GM23338 (cell line): ENCODE data around the gene PNPLA5. TPM values are rescaled to one million over a fixed set of nuclear protein-coding genes. Genes with fewer than 3 reads are reported as not detected.

Source experiments
- ATAC-seq: fragments of 200-7000 bp; cut with Tn5 transposase; 3 replicates; pipeline ENCODE4 v1.9.1; 2020
- DNase-seq: peaks from one replicate; pipeline ENCODE4 v3.0.0-alpha.2; 2015; ENCODE audit warnings: low spot score
- H2AFZ ChIP-seq: fragments of 200-600 bp; sonication (generic); 2 replicates; pipeline ENCODE4 v1.8.0; 2016; ENCODE audit warnings: antibody characterized with exemption, mild to moderate bottlenecking, moderate library complexity
- H3F3A ChIP-seq: fragments of 200-600 bp; sonication (generic); replicated peaks from 2 replicates; pipeline ENCODE4 v1.8.0; 2017; ENCODE audit warnings: antibody characterized with exemption, mixed run types, low read depth
- H3K27ac ChIP-seq: fragments of 200-600 bp; sonication (generic); 2 replicates; pipeline ENCODE4 v1.6.1; 2016; ENCODE audit warnings: low read depth
- H3K27me3 ChIP-seq: fragments of 200-600 bp; sonication (generic); 2 replicates; pipeline ENCODE4 v1.8.0; 2016; ENCODE audit warnings: mild to moderate bottlenecking, mixed run types, moderate library complexity; ENCODE audit not compliant: insufficient read depth
- H3K36me3 ChIP-seq: fragments of 200-600 bp; sonication (generic); 2 replicates; pipeline ENCODE4 v1.8.0; 2016; ENCODE audit warnings: mild to moderate bottlenecking; ENCODE audit not compliant: insufficient read depth
- H3K4me1 ChIP-seq: fragments of 200-600 bp; sonication (generic); 2 replicates; pipeline ENCODE4 v1.8.0; 2016; ENCODE audit warnings: mild to moderate bottlenecking, moderate library complexity; ENCODE audit not compliant: insufficient read depth
- H3K4me2 ChIP-seq: fragments of 200-600 bp; sonication (generic); 2 replicates; pipeline ENCODE4 v1.7.1; 2017; ENCODE audit warnings: mixed run types
- H3K4me3 ChIP-seq: fragments of 200-600 bp; sonication (generic); 2 replicates; pipeline ENCODE4 v1.6.1; 2016; ENCODE audit warnings: mixed run types
- H3K79me2 ChIP-seq: fragments of 200-600 bp; sonication (generic); replicated peaks from 2 replicates; pipeline ENCODE4 v1.8.0; 2017; ENCODE audit warnings: mild to moderate bottlenecking; ENCODE audit not compliant: insufficient read depth
- H3K9me2 ChIP-seq: fragments of 200-600 bp; sonication (generic); 2 replicates; pipeline ENCODE4 v1.8.0; 2017; ENCODE audit not compliant: insufficient read depth
- H4K20me1 ChIP-seq: fragments of 200-600 bp; sonication (generic); replicated peaks from 2 replicates; pipeline ENCODE4 v1.8.0; 2017; ENCODE audit warnings: mild to moderate bottlenecking; ENCODE audit not compliant: insufficient read depth
- H3K27ac Mint-ChIP-seq: 2 replicates; pipeline ENCODE4 v1.8.0; 2020; ENCODE audit warnings: inconsistent platforms, mild to moderate bottlenecking, moderate library complexity, mixed read lengths
- H3K27me3 Mint-ChIP-seq: 3 replicates; pipeline ENCODE4 v1.8.0; 2022; ENCODE audit warnings: low read depth, mild to moderate bottlenecking, moderate library complexity, mixed read lengths, inconsistent platforms; ENCODE audit not compliant: insufficient read depth, poor library complexity
- H3K36me3 Mint-ChIP-seq: 3 replicates; pipeline ENCODE4 v1.8.0; 2021; ENCODE audit warnings: low read depth, mild to moderate bottlenecking, inconsistent platforms, moderate library complexity, mixed read lengths
- H3K4me1 Mint-ChIP-seq: 3 replicates; pipeline ENCODE4 v1.8.0; 2020; ENCODE audit warnings: mild to moderate bottlenecking, inconsistent platforms, mixed read lengths
- H3K4me3 Mint-ChIP-seq: 3 replicates; pipeline ENCODE4 v1.8.0; 2021; ENCODE audit warnings: moderate library complexity, mild to moderate bottlenecking, inconsistent platforms, mixed read lengths
- H3K9me3 Mint-ChIP-seq: 3 replicates; pipeline ENCODE4 v1.8.0; 2020; ENCODE audit warnings: moderate library complexity, mild to moderate bottlenecking, inconsistent platforms, mixed read lengths
- CREB1 ChIP-seq: fragments of 250-450 bp; sonication (Bioruptor Pico); IDR thresholded peaks from 2 replicates; pipeline ENCODE4 v1.5.0; 2020; ENCODE audit warnings: low read depth, mild to moderate bottlenecking, moderate library complexity
- CTCF ChIP-seq, 2 experiments: fragments of 200-600 bp in 1 of 2; sonication (generic) in 1 of 2; conservative IDR thresholded peaks; 2 replicates each; pipeline versions ENCODE4 v1.5.1 to v1.6.1; 2016 to 2017; ENCODE audit warnings: antibody characterized with exemption in 2 of 2, low read depth in 2 of 2, mild to moderate bottlenecking in 2 of 2, moderate library complexity in 1 of 2
- EZH2 ChIP-seq: fragments of 200-600 bp; sonication (generic); IDR thresholded peaks from one replicate; pipeline ENCODE4 v1.8.0; 2017; ENCODE audit warnings: antibody characterized with exemption, mild to moderate bottlenecking, low read depth; ENCODE audit not compliant: unreplicated experiment
- EZH2phosphoT487 ChIP-seq: fragments of 200-600 bp; sonication (generic); IDR thresholded peaks from one replicate; pipeline ENCODE4 v1.8.1; 2018; ENCODE audit warnings: antibody characterized with exemption; ENCODE audit not compliant: unreplicated experiment
- JUNB ChIP-seq: IDR thresholded peaks from one replicate; pipeline ENCODE4 v1.6.1; 2016; ENCODE audit warnings: antibody characterized with exemption; ENCODE audit not compliant: unreplicated experiment
- NANOG ChIP-seq: IDR thresholded peaks from 2 replicates; pipeline ENCODE4 v1.6.1; 2016; ENCODE audit warnings: antibody characterized with exemption, borderline replicate concordance
- POLR2AphosphoS5 ChIP-seq: IDR thresholded peaks from 2 replicates; pipeline ENCODE4 v1.6.1; 2016; ENCODE audit warnings: antibody characterized with exemption, low read depth
- REST ChIP-seq: IDR thresholded peaks from one replicate; pipeline ENCODE4 v1.6.1; 2018; ENCODE audit warnings: antibody characterized with exemption; ENCODE audit not compliant: unreplicated experiment
- STAT1 ChIP-seq: IDR thresholded peaks from one replicate; pipeline ENCODE4 v1.6.1; 2016; ENCODE audit warnings: antibody characterized with exemption; ENCODE audit not compliant: unreplicated experiment
- ZNF114 ChIP-seq: fragments of 250-450 bp; sonication (Bioruptor Pico); IDR thresholded peaks from 2 replicates; pipeline ENCODE4 v1.5.0; 2020; ENCODE audit warnings: mild to moderate bottlenecking, moderate library complexity
- ZNF331 ChIP-seq: fragments of 250-450 bp; sonication (Bioruptor Pico); IDR thresholded peaks from 2 replicates; pipeline ENCODE4 v1.5.0; 2020; ENCODE audit warnings: low read depth, mild to moderate bottlenecking, moderate library complexity
- ZNF462 ChIP-seq: fragments of 250-450 bp; sonication (Bioruptor Pico); IDR thresholded peaks from 2 replicates; pipeline ENCODE4 v1.5.0; 2020; ENCODE audit warnings: mild to moderate bottlenecking, moderate library complexity
- polyA plus RNA-seq: library from polyadenylated mRNA; unstranded; fragments of >200 nt; fragmentation: Nextera tagmentation; extraction: Ambion mirVana; gene quantifications from 2 replicates; pipeline ENCODE4 v1.2.1, GENCODE V29; 2016
- total RNA-seq: library from RNA; depleted of rRNA; stranded (reverse); fragments of >200 nt; shearing (Covaris generic); gene quantifications from 2 replicates; pipeline ENCODE4 v1.2.3, GENCODE V29; 2014
- TF ChIP-seq, protein P1 (sequence below): IDR thresholded peaks from 2 replicates; pipeline ENCODE4 v1.6.1; 2016; ENCODE audit warnings: antibody characterized with exemption

The PNPLA5 gene
- total and polyA plus RNA-seq, 2 experiments from 2014 or later = 2.3 to 6.8 TPM

GRCh38 chr22:43861529-43861928 is 30.3 kb downstream of the PNPLA5 start:
- Mint-ChIP-seq H3K36me3 (peaks cover 20% of the 10 kb centered on the region), H3K27me3 (peaks cover 23% of the 10 kb centered on the region), H3K27ac (no peak overlapping the region), H3K4me3 (peak overlapping the region; percentile 79), H3K9me3 (peaks cover 10% of the 10 kb centered on the region), H3K4me1 (peaks cover 25% of the 10 kb centered on the region)
- Histone ChIP-seq H4K20me1 (no peaks in the 10 kb centered on the region), H3K79me2 (peaks cover 51% of the 10 kb centered on the region), H3K4me1 (peaks cover 21% of the 10 kb centered on the region), H3F3A (peaks cover 16% of the 10 kb centered on the region; the same call in 1 of the 2 replicates), H3K27ac (no peak overlapping the region), H3K27me3 (0 out of 2 replicates have a peak, but pooled peaks cover 2% of the 10 kb centered on the region), H2AFZ (no peak overlapping the region), H3K4me3 (peak overlapping the region; percentile 55), H3K4me2 (peak overlapping the region; percentile 81), H3K36me3 (no peaks in the 10 kb centered on the region; the same call in 1 of the 2 replicates), H3K9me2 (no peaks in the 10 kb centered on the region)
- DNase-seq = no peak
- peak; percentile 12 for ATAC-seq
- TF ChIP-seq POLR2AphosphoS5 = no peak
- no peak for TF ChIP-seq ZNF462 (CRISPR knock-in tag)
- no peak for TF ChIP-seq STAT1
- no peak for TF ChIP-seq ZNF114
- TF ChIP-seq EZH2phosphoT487 = no peak
- no peak for TF ChIP-seq JUNB
- no peak for TF ChIP-seq ZNF331 (CRISPR knock-in tag)
- no peak for TF ChIP-seq CREB1 (CRISPR knock-in tag)
- TF ChIP-seq CTCF (conservative IDR thresholded peaks at IDR 0.05; ENCODE audit: low read depth in 2 of 2) = no peak
- TF ChIP-seq NANOG = no peak
- no peak for TF ChIP-seq REST
- TF ChIP-seq EZH2 = no peak
- TF ChIP-seq, protein P1, sequence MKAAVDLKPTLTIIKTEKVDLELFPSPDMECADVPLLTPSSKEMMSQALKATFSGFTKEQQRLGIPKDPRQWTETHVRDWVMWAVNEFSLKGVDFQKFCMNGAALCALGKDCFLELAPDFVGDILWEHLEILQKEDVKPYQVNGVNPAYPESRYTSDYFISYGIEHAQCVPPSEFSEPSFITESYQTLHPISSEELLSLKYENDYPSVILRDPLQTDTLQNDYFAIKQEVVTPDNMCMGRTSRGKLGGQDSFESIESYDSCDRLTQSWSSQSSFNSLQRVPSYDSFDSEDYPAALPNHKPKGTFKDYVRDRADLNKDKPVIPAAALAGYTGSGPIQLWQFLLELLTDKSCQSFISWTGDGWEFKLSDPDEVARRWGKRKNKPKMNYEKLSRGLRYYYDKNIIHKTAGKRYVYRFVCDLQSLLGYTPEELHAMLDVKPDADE = no peak
